ENCODE results near the gene PRKRA.

The PRKRA gene

DNA sequence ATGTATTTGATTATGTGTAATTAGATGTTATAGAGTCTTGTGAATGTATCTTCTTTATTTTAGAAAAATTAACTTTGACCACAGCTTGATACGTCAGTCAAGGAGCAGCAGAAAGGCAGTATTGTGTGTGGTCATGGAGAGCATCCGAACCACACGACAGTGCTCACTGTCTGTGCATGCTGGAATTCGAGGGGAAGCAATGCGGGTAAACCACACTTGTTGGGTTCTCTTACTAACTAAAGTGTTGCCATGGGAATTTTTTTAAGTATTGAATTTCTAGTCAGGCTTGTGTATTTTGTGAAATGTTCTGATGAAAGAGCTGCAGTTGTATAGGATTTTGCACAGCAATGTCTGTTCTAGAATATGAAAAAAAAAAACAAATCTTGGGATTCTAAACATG lies 5.0 kb upstream of the PRKRA start:
- Histone ChIP-seq H3K27ac (ENCODE audit: low read depth, low read length) (no peak overlapping the region), H3K9ac (ENCODE audit: low read depth, low read length) (no peak overlapping the region), H3K9me3 (ENCODE audit: insufficient read depth, low read depth, low read length) (no peaks in the 10 kb centered on the region), H3K27me3 (ENCODE audit: insufficient read depth, low read length) (no peaks in the 10 kb centered on the region), H3K4me1 (ENCODE audit: insufficient read depth, low read length) (no peaks in the 10 kb centered on the region), H3K36me3 (ENCODE audit: insufficient read depth, low read length) (no peaks in the 10 kb centered on the region), H3K4me3 (ENCODE audit: low read length) (no peak overlapping the region)
- 92% methylated on average over 5 of the region's 5 CpGs for WGBS

DNA sequence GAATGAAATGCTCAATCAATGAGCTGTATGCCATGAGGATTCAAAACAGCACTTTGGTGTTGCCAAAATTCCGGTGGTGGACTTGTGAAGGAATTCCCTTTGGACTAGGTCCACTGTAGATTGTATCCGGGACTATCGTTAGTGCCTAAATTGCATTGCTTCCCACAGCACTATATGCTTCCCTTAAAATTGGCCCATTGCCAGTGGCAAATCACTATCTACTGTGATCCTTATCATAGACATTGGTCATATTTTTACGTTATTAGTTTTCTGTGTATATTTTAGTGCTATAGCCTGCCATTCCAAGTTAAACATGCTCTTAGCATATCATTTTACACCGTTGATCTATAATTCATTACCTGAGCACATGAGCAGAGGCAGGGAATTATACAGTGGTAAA lies 1.9 kb upstream of the PRKRA start:
- WGBS, result 91% methylated on average over 4 of the region's 5 CpGs

DNA sequence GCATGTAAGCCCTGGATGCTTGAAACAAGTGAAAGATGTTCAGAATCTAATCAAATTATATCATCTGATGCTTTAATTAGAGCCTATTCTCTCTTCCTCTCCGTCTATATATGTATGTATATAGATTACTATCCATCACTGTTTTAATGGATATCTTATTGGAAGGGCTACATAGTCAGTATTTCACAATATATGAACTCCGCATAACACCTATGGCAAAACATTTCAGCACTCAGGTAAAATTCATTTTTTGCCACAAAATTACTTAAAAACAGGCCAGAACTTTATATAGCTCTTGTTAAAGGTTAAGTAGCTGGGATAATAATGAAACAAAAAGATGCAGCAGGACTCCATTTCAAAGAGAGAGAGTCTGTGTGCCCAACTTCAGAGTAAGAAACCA lies 1.4 kb upstream of the PRKRA start:
- no peak overlapping the region for H3K4me3 ChIP-seq (ENCODE audit: low read length)
- H3K9ac ChIP-seq (ENCODE audit: low read depth, low read length), result no peak overlapping the region
- no peaks in the 10 kb centered on the region for H3K9me3 ChIP-seq (ENCODE audit: insufficient read depth, low read depth, low read length)

More for the DNA sequence above, 1.9 kb upstream of the PRKRA start:
- H3K27me3 ChIP-seq (ENCODE audit: insufficient read depth, low read length), result no peaks in the 10 kb centered on the region
- H3K4me3 ChIP-seq (ENCODE audit: low read length), result no peak overlapping the region
- H3K4me1 ChIP-seq (ENCODE audit: insufficient read depth, low read length), result peaks cover 8% of the 10 kb centered on the region; the same call in 1 of the 2 replicates
- H3K9ac ChIP-seq (ENCODE audit: low read depth, low read length), result no peak overlapping the region
- H3K9me3 ChIP-seq (ENCODE audit: insufficient read depth, low read depth, low read length), result no peaks in the 10 kb centered on the region
- no peak overlapping the region for H3K27ac ChIP-seq (ENCODE audit: low read depth, low read length)
- H3K36me3 ChIP-seq (ENCODE audit: insufficient read depth, low read length), result peaks cover 21% of the 10 kb centered on the region

DNA sequence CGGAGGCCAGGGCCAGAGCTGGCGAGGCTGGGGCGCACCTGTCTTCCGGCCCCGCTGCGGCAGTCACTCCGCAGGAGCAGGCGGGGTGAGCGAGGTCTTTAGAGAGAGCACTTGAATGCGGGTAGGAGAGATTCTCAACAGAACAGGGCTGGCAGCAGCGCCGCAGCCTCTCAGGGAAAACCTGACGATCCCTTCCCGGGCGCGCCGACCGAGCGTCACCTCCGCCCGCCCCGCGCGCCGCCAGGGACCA lies 526 bp downstream of the PRKRA start:
- Histone ChIP-seq H3K9ac (ENCODE audit: low read depth, low read length) (peak overlapping the region; percentile 99), H3K27me3 (ENCODE audit: insufficient read depth, low read length) (no peaks in the 10 kb centered on the region), H3K27ac (ENCODE audit: low read depth, low read length) (peak overlapping the region; percentile 99; the same call in 1 of the 2 replicates), H3K4me1 (ENCODE audit: insufficient read depth, low read length) (peaks cover 8% of the 10 kb centered on the region; the same call in 1 of the 2 replicates), H3K36me3 (ENCODE audit: insufficient read depth, low read length) (peaks cover 43% of the 10 kb centered on the region), H3K4me3 (ENCODE audit: low read length) (peak overlapping the region; percentile 70), H3K9me3 (ENCODE audit: insufficient read depth, low read depth, low read length) (no peaks in the 10 kb centered on the region)
- under 1% methylated on average over 25 of the region's 25 CpGs for WGBS

More for the DNA sequence above, 1.4 kb upstream of the PRKRA start:
- no peaks in the 10 kb centered on the region for H3K27me3 ChIP-seq (ENCODE audit: insufficient read depth, low read length)
- WGBS, result 93% methylated on average over 1 of the region's 2 CpGs
- peaks cover 8% of the 10 kb centered on the region; the same call in 1 of the 2 replicates for H3K4me1 ChIP-seq (ENCODE audit: insufficient read depth, low read length)
- peaks cover 26% of the 10 kb centered on the region for H3K36me3 ChIP-seq (ENCODE audit: insufficient read depth, low read length)
- no peak overlapping the region for H3K27ac ChIP-seq (ENCODE audit: low read depth, low read length)

DNA sequence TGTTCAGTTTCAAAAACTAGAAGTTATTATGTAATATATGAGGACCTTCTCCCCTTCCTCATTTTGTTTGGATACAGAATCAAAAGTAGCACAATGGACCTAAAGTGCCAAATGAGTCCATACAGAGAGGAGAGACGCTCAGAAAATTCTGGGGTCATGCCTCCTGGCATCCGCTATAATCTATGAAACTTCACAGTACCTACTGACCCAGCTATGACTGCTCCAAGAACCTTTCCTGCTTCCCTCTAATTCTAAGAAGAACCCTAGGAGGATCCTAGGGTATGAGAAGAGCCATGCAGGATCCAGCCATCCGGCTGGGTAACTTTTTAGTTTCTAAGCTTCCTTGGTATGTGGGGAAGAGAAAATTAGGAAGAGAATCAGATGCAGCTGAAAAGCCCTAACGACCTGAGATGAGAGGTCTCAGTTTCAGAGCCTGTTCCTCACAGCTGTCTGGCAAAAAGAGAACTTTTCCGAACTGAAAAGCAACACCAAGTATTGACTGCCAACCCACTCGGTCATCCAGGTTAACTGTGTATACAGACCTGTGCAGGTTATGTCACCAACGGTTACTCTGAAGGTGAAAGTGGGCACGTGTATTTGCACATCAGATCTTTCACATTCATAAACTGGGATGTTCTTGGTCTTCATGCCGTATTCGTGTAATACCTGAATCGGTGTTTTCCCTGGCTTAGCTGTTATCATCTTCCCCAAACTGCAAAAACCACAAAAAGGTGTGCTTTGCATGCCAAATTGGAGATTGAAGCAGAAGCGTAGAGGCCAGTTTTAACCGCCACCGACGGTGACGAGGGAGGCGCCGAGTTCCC lies 1.1 kb downstream of the PRKRA start:
- peak overlapping the region; percentile 99 for H3K9ac ChIP-seq (ENCODE audit: low read depth, low read length)
- peaks cover 8% of the 10 kb centered on the region; the same call in 1 of the 2 replicates for H3K4me1 ChIP-seq (ENCODE audit: insufficient read depth, low read length)
- 24% methylated on average over 18 of the region's 18 CpGs for WGBS
- H3K36me3 ChIP-seq (ENCODE audit: insufficient read depth, low read length), result peaks cover 48% of the 10 kb centered on the region
- H3K27ac ChIP-seq (ENCODE audit: low read depth, low read length), result peak overlapping the region; percentile 99; the same call in 1 of the 2 replicates
- peak overlapping the region; percentile 70 for H3K4me3 ChIP-seq (ENCODE audit: low read length)
- no peaks in the 10 kb centered on the region for H3K27me3 ChIP-seq (ENCODE audit: insufficient read depth, low read length)
- H3K9me3 ChIP-seq (ENCODE audit: insufficient read depth, low read depth, low read length), result no peaks in the 10 kb centered on the region

DNA sequence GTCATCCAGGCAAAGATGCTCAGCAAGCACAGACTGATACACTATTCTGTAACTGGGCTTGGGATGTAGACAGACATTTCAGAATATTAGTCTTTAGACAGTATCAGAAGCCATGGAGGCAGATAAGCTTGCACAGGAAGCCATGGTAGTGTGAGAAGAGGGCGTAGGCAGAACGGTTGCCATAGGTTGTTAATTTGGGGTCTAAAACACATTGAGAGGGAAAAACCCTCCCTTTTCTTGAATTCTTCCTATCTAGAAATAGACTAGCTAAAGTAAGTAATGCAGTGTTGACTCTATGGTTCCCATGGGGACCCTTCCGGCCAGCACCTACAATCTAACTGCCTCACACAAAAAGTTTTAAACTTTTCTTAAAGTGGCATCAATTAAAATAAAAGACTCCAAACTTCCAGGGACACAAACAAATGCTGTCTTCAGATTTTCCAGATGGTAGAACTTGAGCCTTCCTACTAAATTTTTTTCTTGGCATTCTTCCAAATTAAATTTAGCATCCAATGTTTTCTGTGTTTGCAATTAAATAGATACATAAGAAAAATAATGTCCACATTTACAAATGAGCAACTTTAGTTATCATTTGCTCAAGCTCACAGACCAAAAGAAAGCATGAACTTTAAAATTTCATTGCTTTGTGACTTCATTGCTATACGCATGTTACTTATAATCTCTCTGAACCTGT lies 1.9 kb downstream of the PRKRA start:
- Histone ChIP-seq H3K4me1 (ENCODE audit: insufficient read depth, low read length) (peaks cover 8% of the 10 kb centered on the region; the same call in 1 of the 2 replicates), H3K27ac (ENCODE audit: low read depth, low read length) (no peak overlapping the region), H3K27me3 (ENCODE audit: insufficient read depth, low read length) (no peaks in the 10 kb centered on the region), H3K9me3 (ENCODE audit: insufficient read depth, low read depth, low read length) (no peaks in the 10 kb centered on the region), H3K36me3 (ENCODE audit: insufficient read depth, low read length) (peaks cover 56% of the 10 kb centered on the region), H3K4me3 (ENCODE audit: low read length) (peak overlapping the region; percentile 70), H3K9ac (ENCODE audit: low read depth, low read length) (no peak overlapping the region)
- 86% methylated on average over 3 of the region's 4 CpGs for WGBS

DNA sequence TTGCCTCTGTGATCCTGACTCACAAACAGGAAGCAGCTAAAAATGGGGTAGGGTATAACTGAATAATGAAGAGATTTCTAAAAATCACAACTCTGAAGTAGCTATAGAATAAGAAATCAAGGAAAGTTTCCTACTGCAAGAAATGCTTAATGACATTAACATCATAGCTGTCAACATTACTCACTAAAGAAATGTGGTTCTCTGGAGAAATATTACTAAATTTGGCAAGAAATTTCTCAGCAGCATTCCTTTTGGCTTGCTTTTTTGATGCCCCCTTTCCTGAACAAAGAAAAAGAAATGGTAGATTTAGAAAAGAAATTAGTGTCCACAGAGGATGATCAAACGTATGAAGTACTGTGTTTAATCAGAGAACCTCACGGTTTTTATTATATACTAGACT lies 9.5 kb downstream of the PRKRA start:
- Histone ChIP-seq H3K9ac (ENCODE audit: low read depth, low read length) (no peak overlapping the region), H3K4me3 (ENCODE audit: low read length) (no peak overlapping the region), H3K27ac (ENCODE audit: low read depth, low read length) (no peak overlapping the region), H3K36me3 (ENCODE audit: insufficient read depth, low read length) (peaks cover 96% of the 10 kb centered on the region), H3K4me1 (ENCODE audit: insufficient read depth, low read length) (peaks cover 15% of the 10 kb centered on the region; the same call in 1 of the 2 replicates), H3K9me3 (ENCODE audit: insufficient read depth, low read depth, low read length) (no peaks in the 10 kb centered on the region), H3K27me3 (ENCODE audit: insufficient read depth, low read length) (no peaks in the 10 kb centered on the region)
- 96% methylated on average over 2 of the region's 2 CpGs for WGBS

DNA sequence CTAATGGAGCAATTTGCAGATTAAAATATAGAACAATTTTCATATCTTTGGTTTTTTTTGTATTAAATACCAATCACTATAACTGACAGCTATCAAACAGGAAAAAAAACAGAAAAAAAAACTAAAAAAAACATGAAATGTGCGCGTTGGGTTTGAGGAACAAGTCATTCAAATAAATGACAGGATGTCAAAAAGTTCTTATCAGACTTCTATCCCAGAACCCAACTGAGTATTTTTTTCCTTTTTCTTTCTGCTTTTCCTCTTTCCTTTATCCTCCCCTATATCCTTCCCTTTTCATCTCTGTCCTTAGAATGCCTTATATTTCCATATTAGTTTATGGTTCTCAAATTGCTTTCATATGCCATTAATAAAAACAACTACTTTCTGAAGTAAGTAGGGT lies 14.3 kb downstream of the PRKRA start:
- no peaks in the 10 kb centered on the region for H3K27me3 ChIP-seq (ENCODE audit: insufficient read depth, low read length)
- H3K9ac ChIP-seq (ENCODE audit: low read depth, low read length), result no peak overlapping the region
- H3K36me3 ChIP-seq (ENCODE audit: insufficient read depth, low read length), result peaks cover 96% of the 10 kb centered on the region
- H3K9me3 ChIP-seq (ENCODE audit: insufficient read depth, low read depth, low read length), result no peaks in the 10 kb centered on the region
- no peak overlapping the region for H3K4me3 ChIP-seq (ENCODE audit: low read length)
- H3K4me1 ChIP-seq (ENCODE audit: insufficient read depth, low read length), result peaks cover 15% of the 10 kb centered on the region; the same call in 1 of the 2 replicates
- 92% methylated on average over 2 of the region's 2 CpGs for WGBS
- no peak overlapping the region for H3K27ac ChIP-seq (ENCODE audit: low read depth, low read length)

DNA sequence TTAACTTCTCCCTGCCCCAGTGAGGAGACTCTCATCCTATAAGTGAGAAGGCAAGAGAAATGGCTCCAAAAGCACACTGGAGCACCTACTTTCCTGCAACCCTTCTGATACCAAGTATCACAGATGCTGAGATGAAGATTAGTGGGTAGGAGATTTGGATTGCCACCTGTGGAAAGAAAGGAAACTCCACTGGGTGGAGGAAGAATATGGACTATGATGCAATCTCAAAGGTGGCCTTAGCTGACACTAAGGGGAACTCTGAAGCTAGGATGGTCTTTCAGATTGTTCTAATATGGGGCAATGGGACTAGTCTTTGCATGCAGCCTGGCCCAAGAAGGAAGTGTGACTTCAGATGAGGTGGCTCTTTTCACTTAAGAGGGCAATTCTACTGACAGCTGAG lies 21.6 kb downstream of the PRKRA start:
- Histone ChIP-seq H3K4me1 (ENCODE audit: insufficient read depth, low read length) (no peaks in the 10 kb centered on the region), H3K9ac (ENCODE audit: low read depth, low read length) (no peak overlapping the region), H3K27me3 (ENCODE audit: insufficient read depth, low read length) (no peaks in the 10 kb centered on the region), H3K4me3 (ENCODE audit: low read length) (no peak overlapping the region), H3K36me3 (ENCODE audit: insufficient read depth, low read length) (peaks cover 64% of the 10 kb centered on the region), H3K27ac (ENCODE audit: low read depth, low read length) (no peak overlapping the region), H3K9me3 (ENCODE audit: insufficient read depth, low read depth, low read length) (no peaks in the 10 kb centered on the region)

DNA sequence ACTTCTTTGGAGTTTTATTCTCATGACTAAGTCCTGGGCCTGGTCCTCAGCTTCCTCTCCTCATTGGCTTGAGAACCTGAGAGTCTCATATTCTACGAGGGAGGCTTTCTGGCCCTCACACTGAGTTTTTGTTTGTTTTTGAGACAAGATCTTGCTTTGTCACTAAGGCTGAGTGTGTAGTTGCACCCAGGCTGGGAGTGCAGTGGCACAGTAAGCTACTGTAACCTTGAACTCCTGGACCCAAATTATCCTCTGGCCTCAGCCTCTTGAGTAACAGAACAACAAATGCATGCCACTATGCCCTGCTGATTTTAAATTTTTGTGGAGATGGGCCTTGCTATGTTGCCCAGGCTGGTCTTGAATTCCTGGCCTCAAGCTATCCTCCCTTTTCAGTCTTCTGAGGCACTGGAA lies 22.6 kb downstream of the PRKRA start:
- Histone ChIP-seq H3K36me3 (ENCODE audit: insufficient read depth, low read length) (peaks cover 55% of the 10 kb centered on the region), H3K9ac (ENCODE audit: low read depth, low read length) (no peak overlapping the region), H3K4me1 (ENCODE audit: insufficient read depth, low read length) (no peaks in the 10 kb centered on the region), H3K27ac (ENCODE audit: low read depth, low read length) (no peak overlapping the region), H3K27me3 (ENCODE audit: insufficient read depth, low read length) (no peaks in the 10 kb centered on the region), H3K9me3 (ENCODE audit: insufficient read depth, low read depth, low read length) (no peaks in the 10 kb centered on the region), H3K4me3 (ENCODE audit: low read length) (no peak overlapping the region)
- 88% methylated on average over 1 of the region's 1 CpG for WGBS

DNA sequence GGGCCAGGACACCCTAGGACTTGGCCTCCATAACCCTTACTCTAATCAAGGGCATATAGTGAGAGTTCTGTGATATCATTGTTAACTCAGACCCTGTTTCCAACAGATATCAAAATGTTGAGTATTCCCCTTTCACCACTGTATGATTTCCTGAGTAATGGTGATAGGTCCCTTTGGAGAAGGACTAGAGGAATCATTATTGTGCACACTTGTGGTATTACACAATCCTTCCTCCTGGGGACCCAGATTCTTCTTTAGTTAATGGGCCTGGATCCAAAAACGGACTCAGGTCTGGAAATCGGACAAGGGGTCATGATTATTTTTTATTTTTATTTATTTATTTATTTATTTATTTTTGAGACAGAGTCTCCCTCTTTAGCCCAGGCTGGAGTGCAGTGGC lies 23.5 kb downstream of the PRKRA start:
- H3K27ac ChIP-seq (ENCODE audit: low read depth, low read length), result no peak overlapping the region
- H3K4me1 ChIP-seq (ENCODE audit: insufficient read depth, low read length), result no peaks in the 10 kb centered on the region
- H3K27me3 ChIP-seq (ENCODE audit: insufficient read depth, low read length), result no peaks in the 10 kb centered on the region
- H3K4me3 ChIP-seq (ENCODE audit: low read length), result no peak overlapping the region
- WGBS, result 83% methylated on average over 1 of the region's 2 CpGs
- H3K36me3 ChIP-seq (ENCODE audit: insufficient read depth, low read length), result peaks cover 46% of the 10 kb centered on the region
- H3K9me3 ChIP-seq (ENCODE audit: insufficient read depth, low read depth, low read length), result no peaks in the 10 kb centered on the region
- H3K9ac ChIP-seq (ENCODE audit: low read depth, low read length), result no peak overlapping the region
